ENCODE measurements around the gene ZNF605.
A peak's percentile ranks its signal among the peaks of the same experiment; 100 is the strongest.
"Not testable (repeated sequence)": the region's sequence is repeated elsewhere in the genome, so short reads cannot be mapped to it uniquely, and the experiment has no call there.

ZNF605 gene

DNA sequence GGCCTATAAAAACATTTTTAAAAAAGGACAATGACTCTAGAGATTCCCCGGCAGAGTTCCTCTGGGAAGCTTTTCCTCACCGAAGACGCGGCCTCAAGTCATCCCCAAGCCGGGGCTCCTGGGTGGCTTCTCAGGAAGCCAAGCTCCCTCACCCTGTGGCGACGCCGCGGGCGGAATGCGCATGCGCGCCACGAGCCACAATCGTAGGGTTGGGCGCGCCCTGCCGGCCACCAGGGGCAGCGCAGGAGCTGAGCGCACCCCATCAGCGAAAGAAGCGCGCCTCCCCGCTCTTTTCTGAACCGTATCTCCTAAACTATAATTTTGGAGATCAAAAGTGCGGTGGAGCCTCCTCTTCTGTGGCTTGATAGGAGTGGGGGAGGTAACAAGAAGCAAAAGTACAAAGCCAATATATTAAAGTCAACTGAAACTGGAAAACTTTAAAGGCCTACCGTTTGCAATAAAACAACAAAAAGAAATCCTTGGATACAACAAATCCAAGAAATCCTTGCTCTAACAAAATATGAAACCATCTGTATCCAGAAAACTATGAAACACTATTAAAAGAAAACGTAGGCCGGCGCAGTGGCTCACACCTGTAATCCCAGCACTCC is 51.3 kb downstream of the ZNF605 start:
- peak; percentile 26 for DNase-seq

DNA sequence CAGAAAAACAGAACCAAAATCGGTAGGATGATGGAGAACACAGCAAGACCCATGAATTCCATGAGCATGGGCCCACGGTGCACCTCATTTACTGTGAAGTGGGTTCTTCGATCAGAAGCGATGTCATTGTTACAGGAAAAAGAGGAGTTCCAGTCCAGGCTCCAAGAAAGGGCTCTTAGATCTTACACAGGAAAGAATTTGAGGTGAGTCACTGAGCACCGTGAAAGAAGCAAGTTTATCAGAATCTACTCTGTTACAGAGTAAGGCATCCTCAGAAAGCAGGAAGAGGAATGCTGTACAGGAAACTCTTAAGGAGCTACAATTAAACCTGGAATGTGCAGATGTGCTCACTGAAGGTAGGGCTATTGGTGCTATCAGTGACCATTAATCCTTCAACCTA is 57.1 kb downstream of the ZNF605 start:
- no peak for DNase-seq

DNA sequence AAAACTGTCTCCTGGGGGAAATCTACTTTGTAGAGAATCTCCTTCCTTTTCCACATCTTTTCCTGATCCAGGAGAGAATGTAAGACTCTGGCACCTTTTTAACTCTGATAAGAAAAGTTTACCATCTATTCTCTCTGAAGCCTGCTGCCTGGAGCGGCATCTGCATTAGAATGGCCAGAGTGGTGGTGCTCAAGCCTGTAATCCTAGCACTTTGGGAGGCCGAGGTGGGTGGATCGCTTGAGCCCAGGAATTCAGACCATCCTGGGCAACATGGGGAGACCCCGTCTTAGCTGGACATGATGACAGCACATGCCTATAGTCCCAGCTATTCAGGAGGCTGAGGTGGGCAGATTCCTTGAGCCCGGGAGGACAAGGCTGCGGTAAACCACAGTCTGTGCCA is 67.3 kb downstream of the ZNF605 start:
- DNase-seq: no peak

DNA sequence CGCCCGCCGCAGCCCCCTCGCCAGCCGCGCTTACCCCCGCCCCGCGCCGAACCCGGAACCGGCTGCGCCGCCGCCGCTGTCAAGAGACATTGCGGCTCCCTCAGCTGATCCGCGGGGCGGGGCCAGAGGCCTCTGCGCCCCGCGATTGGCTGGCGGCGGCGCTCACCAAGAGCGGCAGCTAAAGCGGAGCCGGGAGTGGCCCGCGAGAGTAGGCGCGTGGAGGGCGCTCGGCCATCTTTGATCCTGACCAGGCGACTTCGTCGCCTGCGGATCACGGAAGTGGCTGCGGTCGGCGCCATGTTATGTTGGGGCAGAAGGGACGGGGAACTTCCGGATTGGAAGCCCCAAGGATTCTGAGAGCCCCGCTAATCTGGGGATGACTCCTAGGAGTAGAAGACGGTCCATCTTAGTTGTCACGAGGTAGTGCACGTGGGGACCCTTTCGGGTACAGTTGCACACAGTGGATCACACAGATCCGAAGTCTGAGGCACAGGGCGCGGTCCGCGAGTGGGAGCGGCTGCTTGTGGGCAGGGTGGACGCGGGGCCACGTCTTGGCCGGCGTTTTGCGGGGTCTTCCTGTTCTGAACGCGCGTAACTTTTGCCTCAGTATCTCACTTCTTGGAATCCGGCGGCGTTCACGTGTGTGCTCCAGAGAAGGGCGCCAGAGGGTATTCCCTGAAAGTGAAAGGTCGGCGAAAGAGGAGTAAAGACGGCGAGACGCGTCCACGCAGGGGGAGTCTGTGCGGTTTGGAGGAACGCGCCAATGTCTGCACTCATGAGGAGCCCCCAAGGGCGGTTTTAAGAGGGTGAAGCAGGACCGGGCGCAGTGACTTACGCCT is 68.4 kb downstream of the ZNF605 start, which contains the start of gene CHFR:
Gene CHFR, minus strand, starts transcription at position 93 of the 839 bp plus-strand sequence. CDS start 277 bp downstream, outside the sequence.
- DNase-seq: peak; percentile 98

DNA sequence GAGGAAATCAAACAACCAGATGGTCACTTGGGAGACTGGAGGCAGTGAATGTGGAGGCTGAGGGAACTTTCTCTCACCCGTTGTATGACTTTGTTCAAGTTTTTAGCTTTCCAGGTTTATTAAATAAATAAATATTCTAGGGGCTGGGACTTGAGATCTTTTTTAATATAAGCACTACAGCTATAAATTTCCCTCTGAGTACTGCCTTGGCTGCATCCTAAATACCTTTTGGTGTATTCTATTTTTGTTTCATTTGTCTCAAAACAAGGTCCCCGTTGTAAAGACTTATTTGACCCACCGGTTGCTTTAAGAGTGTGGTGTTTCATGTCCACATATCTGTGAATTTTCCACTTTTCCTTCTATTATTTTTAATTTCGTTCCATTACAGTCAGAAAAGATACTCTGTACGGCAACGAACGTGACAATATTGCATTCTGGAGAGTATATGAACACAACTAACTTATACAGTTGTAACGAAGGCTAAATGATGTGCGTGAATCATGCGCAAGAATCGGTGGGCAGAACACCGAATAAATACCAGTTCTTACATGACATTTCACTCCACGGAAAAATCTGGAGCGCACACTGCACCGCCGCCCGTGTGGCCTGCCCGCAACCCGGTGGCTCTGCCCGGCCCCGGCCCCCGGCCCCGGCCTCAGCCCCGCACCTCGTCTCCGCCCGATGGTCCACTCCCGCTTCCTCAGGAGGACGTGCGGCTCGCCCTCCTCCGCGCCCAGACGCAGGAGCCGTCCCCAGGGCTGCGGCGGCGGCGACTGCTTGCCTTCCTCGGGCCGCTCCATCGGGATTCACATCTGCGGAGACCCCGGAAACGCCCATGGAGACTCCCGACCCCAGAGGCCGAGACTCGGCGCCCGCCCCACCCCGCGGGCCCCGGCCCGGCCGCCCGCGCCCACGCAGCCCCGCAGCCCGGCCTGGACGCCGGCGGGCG is 69.3 kb downstream of the ZNF605 start:
- no peak for DNase-seq

DNA sequence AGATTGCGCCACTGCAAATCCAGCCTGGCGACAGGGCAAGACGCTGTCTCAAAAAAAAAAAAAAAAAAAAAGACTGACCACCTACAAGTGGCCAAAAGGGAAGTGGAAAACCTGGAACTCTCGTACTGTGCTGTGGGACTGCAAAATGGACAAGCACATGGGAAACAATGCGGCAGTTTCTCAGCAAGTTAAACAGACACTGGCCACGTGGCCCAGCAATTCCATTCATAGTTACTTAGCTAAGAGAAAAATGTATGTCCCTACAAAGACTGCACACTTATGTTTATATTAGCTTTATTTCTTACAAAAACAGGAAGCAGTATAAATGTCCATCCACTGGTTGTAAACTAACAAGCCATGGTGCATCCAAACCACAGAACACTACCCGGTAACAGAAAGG is 74.3 kb downstream of the ZNF605 start:
- peak; percentile 45 for DNase-seq

DNA sequence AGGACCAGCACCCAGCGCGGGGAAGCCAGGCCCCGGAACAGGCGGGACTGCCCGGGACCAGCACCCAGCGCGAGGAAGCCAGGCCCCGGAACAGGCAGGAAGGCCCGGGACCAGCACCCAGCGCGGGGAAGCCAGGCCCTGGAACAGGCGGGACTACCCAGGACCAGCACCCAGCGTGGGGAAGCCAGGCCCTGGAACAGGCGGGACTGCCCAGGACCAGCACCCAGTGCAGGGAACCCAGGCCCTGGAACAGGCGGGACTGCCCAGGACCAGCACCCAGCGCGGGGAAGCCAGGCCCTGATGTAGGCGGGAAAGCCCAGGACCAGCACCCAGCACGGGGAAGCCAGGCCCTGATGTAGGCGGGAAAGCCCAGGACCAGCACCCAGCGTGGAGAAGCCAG is 81.5 kb downstream of the ZNF605 start:
- DNase-seq: not testable (repeated sequence)

DNA sequence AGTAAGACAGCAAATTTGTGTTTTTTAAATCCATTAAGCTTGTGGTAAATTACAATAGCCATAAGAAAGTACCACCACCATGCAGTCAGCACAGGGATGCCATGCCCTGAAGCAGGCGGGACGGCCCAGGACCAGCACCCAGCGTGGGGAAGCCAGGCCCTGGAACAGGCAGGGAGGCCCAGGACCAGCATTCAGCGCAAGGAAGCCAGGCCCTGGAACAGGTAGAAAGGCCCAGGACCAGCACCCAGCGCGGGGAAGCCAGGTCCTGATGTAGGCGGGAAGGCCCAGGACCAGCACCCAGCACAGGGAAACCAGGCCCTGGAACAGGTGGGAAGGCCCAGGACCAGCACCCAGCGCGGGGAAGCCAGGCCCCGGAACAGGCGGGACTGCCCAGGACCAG is 81.9 kb downstream of the ZNF605 start:
- DNase-seq: no peak

DNA sequence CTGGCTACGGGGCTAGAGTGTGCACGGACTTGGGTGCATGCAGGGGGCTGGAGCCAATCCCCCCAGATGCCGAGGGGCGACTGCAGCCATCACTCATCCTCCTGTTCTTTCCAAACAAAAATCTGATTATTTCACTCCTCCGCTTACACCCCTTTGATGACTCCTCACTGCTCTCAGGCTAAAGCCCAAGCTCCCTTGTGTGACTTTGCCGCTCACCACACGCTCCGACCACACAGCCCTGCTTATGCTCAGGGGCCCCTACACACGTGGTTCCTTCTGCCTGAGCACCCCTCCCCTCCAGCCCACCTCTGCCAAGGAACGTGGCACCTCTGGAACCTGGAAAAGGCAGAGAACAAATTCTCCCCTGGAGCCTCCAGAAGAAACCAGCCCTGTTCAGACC is 82.4 kb downstream of the ZNF605 start:
- DNase-seq: no peak

DNA sequence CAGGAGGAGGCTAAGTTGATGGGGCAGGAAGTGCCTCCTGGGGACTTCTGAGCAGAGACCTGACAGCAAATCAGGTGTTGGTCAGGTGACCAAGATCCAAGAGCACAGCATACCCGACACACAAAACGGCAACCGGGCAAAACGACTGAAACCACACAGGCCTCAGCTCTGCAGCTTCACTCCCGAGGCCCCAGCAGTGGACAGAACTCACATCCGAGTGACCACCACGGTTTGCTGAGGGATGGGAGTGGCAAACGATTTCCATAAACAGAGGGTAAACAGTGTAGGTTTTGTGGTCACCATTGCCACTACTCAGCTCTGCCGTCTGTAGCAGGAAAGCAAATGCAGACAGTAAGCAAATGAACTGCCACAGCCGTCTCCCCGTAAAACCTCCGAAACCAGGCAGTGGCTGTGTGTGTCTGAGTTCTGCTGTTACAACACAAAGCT is 83.1 kb downstream of the ZNF605 start:
- DNase-seq: no peak

DNA sequence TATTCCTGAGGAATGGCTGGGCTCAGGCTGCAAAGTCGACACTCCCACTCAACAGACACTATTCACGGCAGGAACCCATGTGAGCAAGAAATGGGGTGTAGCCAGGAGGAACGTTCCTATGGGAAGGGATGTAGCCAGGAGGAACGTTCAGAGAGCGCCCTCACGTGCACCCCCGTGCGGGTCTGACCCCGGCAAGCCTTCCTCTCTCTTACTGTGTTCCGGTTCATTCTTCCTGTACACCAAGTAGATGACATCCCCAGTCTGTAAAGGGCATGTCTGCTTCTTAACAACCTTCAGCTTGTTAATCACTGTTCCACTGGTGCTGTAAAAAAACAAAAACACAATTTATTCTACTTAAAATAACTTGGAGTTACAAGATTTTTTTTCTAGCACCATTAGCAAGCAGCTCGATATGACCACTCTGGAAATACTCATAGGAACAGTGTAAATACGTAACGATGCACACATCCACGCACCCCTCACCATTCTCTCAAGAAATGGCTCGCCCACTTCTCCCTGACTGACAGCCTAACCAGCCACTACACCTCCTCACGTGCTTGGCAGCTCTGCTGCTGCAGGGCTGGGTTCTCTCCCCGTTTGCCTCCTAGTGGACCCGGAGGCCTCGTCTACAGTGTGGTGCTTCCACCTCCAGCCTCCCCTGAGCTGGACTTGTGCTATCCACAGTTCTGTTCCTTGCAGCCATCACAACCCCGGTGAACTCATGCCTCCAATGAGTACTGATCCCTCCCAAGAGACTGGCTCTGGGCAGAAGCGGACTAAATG is 83.8 kb downstream of the ZNF605 start:
- DNase-seq: no peak

DNA sequence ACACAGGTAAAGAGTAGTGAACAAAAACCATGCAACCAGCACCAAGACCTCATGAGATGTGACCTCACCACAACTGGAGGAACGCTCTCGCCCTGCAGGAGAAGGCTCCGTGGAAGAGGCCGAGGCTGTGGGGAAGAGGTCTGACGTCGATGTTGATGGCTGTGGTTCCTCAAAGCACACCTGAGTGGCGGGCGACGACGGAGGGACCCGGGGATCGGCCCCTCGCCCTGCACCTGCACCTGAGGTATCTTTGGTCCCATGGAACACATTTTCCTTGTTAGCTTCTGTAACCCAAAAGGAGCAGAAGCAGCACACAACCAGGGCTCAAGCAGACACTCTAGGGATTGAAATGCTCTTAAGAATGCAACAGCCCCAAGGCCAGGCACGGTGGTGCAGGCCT is 86.6 kb downstream of the ZNF605 start:
- DNase-seq: no peak

Measured in fibroblast of skin of back (primary cell).